HG02981 (cell line): ENCODE measurements around the gene PCDHGB7.
A peak's percentile ranks its signal among the peaks of the same experiment; 100 is the strongest.
"Not testable (repeated sequence)": the region's sequence is repeated elsewhere in the genome, so short reads cannot be mapped to it uniquely, and the experiment has no call there.

Experiments
- ATAC-seq: cut with Tn5 transposase; IDR thresholded peaks from one replicate; pipeline ENCODE4 v1.9.1; 2021; ENCODE audit warnings: mild to moderate bottlenecking, moderate library complexity; ENCODE audit not compliant: unreplicated experiment

Gene PCDHGB7

GRCh38 chr5:141417494-141418172 lies at the start of gene PCDHGB7:
PCDHGB7 (plus strand) TSS chr5:141417677; CDS start chr5:141417860, 183 bp downstream.
- peak; percentile 81 for ATAC-seq

- peak; percentile 84 for ATAC-seq
These were observed 47.3 kb upstream of the PCDHGB7 start, which contains the start of gene PCDHGB3 for GRCh38 chr5:141369994-141370848. PCDHGB3 (plus strand) TSS chr5:141370242; CDS start chr5:141370395, 153 bp downstream.

DNA sequence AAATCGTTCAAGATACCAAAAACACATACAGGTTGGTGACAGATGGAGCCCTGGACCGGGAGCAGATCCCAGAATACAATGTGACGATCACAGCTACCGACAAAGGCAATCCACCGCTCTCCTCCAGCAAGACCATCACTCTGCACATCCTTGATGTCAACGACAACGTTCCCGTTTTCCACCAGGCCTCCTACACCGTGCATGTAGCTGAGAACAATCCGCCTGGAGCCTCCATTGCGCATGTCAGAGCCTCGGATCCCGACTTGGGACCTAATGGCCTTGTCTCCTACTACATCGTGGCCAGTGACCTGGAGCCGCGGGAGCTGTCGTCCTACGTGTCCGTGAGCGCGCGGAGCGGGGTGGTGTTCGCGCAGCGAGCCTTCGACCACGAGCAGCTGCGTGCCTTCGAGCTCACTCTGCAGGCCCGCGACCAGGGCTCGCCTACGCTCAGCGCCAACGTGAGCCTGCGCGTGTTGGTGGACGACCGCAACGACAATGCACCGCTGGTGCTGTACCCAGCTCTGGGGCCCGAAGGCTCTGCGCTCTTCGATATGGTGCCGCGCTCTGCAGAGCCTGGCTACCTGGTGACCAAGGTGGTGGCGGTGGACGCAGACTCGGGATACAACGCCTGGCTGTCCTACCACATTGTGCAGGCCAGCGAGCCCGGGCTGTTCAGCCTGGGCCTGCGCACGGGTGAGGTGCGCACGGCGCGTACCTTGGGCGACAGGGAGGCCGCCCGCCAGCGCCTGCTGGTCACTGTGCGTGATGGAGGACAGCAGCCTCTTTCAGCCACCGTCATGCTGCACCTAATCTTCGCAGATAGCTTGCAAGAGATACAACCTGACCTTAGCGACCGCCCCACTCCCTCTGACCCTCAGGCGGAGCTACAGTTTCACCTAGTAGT lies 45.7 kb upstream of the PCDHGB7 start:
- no peak for ATAC-seq

DNA sequence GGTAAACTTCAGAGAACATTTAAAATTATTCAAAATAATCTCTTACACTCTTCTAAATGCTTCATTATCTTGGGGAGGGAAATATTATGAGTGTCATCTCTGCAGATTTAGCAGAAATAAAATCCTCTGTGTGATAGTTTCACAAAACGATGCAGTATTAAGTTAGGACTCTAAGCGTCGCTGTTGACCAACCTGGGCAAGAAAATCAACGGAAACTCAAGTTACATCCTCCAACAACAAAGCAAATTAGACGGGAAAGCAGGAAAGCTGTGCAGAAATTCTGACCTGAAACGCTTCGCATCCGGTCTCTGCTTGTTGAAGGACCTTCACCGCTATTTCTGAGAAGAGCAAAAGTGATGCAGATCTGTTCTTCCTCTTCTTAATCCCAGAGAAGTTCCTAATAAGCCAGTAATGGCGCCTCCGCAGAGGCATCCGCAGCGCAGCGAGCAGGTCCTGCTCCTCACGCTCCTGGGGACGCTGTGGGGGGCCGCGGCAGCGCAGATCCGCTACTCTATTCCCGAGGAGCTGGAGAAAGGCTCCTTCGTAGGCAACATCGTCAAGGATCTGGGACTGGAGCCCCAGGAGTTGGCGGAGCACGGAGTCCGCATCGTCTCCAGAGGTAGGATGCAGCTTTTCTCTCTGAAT lies 43.7 kb upstream of the PCDHGB7 start, which contains the start of gene PCDHGA6:
TSS of gene PCDHGA6 (plus strand) at position 219 of the 645 bp plus-strand sequence. CDS start at position 412, 193 bp downstream.
- ATAC-seq = no peak

DNA sequence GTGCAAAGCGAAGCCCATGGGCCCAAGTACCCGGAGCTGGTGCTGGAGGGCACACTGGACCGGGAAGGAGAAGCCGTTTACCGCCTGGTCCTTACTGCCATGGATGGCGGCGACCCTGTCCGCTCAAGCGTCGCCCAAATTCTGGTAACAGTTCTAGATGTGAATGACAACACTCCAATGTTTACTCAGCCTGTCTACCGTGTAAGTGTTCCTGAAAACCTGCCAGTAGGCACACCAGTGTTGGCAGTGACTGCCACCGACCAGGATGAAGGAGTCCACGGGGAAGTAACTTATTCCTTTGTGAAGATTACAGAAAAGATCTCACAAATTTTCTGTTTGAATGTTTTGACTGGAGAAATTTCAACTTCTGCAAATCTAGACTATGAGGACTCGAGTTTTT lies 42.9 kb upstream of the PCDHGB7 start:
- no peak for ATAC-seq

DNA sequence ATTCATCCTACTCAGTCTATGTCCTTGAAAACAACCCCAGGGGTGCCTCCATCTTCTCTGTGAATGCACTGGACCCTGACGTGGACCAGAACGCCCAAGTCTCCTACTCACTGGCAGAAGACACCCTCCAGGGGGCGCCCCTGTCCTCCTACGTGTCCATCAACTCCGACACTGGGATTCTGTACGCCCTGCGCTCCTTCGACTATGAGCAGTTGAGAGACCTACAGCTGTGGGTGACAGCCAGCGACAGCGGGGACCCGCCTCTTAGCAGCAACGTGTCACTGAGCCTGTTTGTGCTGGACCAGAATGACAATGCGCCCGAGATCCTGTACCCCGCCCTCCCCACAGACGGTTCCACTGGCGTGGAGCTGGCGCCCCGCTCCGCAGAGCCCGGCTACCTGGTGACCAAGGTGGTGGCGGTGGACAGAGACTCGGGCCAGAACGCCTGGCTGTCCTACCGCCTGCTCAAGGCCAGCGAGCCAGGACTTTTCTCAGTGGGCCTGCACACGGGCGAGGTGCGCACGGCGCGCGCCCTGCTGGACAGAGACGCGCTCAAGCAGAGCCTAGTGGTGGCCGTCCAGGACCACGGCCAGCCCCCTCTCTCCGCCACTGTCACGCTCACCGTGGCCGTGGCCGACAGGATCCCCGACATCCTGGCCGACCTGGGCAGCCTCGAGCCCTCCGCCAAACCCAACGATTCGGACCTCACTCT lies 41.9 kb upstream of the PCDHGB7 start:
- ATAC-seq = not testable (repeated sequence)

DNA sequence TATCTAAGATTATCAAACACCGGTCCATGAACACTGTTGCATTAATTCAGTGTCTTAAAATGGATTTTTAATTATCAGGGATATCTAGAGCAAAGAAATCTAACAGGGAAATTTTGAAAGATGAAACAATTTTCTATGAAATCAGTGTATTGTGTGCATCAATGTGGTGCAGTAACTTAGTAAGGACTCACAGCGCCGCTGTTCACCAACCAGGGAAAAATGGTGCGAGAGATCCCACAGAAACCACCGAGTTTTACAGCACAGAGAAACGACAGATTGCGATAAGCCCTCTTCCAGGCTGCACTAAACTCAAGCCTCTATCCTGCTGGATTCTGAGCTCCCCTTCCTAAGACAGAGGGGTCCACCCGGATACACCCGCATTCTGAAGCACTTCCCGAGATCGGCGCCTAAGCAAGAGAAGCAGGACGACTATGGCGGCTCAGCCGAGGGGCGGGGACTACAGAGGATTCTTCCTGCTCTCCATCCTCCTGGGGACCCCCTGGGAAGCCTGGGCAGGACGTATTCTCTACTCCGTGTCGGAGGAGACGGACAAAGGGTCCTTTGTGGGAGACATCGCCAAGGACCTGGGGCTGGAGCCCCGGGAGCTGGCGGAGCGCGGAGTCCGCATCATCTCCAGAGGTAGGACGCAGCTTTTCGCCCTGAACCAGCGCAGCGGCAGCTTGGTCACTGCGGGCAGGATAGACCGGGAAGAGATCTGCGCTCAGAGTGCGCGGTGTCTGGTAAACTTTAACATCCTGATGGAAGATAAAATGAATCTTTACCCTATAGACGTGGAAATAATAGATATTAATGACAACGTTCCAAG lies 34.8 kb upstream of the PCDHGB7 start, which contains the start of gene PCDHGA7:
TSS of gene PCDHGA7 (plus strand) at position 274 of the 826 bp plus-strand sequence. CDS start at position 432, 158 bp downstream.
- ATAC-seq = no peak

DNA sequence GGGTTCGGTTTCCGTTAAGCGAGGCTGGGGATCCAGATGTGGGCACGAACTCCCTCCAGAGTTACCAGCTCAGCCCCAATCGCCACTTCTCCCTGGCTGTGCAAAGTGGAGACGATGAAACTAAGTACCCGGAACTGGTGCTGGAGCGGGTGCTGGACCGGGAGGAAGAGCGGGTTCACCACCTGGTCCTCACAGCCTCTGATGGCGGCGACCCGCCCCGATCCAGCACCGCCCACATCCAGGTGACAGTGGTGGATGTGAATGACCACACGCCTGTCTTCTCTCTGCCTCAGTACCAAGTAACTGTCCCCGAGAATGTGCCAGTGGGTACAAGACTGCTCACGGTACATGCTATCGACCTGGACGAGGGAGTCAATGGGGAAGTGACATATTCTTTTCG lies 34.1 kb upstream of the PCDHGB7 start:
- no peak for ATAC-seq

GRCh38 chr5:141384471-141385267 lies 32.8 kb upstream of the PCDHGB7 start:
- ATAC-seq = no peak

GRCh38 chr5:141387557-141388311 lies 29.7 kb upstream of the PCDHGB7 start, which contains the start of gene PCDHGB4:
PCDHGB4 (plus strand) TSS chr5:141387698; CDS start chr5:141387885, 187 bp downstream.
- peak; percentile 47 for ATAC-seq

DNA sequence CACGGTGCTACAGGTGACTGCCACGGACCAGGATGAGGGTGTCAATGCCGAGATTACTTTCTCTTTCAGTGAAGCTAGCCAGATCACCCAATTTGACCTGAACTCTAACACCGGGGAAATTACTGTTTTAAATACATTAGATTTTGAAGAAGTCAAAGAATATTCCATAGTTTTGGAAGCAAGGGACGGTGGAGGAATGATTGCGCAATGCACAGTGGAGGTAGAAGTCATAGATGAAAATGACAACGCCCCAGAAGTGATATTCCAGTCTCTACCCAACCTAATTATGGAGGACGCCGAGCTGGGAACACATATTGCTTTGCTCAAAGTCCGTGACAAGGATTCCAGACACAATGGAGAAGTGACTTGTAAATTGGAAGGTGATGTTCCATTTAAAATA lies 28.8 kb upstream of the PCDHGB7 start:
- ATAC-seq = no peak

- no peak for ATAC-seq
These were observed 28.1 kb upstream of the PCDHGB7 start for GRCh38 chr5:141389153-141390042.

GRCh38 chr5:141392429-141393198 lies 24.9 kb upstream of the PCDHGB7 start, which contains the start of gene PCDHGA8:
PCDHGA8 (plus strand) TSS chr5:141392633; CDS start chr5:141392814, 181 bp downstream.
- ATAC-seq = no peak

- ATAC-seq = no peak
These were observed 24.2 kb upstream of the PCDHGB7 start for GRCh38 chr5:141393267-141393666.
